PC-9 (cell line): Measurements from ENCODE around the gene ARHGAP33. TPM values are rescaled to one million over a fixed set of nuclear protein-coding genes. Genes with fewer than 3 reads are reported as not detected.

Source experiments
- BruUV-seq: library from RNA; stranded (reverse); fragments of 400-500 nt; replicated peaks from 2 replicates; lab custom pipeline; 2021; lab: Mats Ljungman, UMichigan
- CTCF ChIA-PET: fragments of 300-600 bp; sonication (Branson Sonifier 250); formaldehyde crosslinking; loops from one replicate; lab custom pipeline; 2022; ENCODE audit warnings: antibody characterized with exemption; lab: Charles Lee
- POLR2A ChIA-PET: fragments of 300-600 bp; sonication (Branson Sonifier 250); formaldehyde crosslinking; loops from one replicate; lab custom pipeline; 2022; ENCODE audit warnings: antibody characterized with exemption; ENCODE audit not compliant: unreplicated experiment; lab: Charles Lee
- DNase-seq, 2 experiments: peaks; one replicate each; pipeline versions ENCODE4 v3.0.0 to v3.0.0-alpha.2; 2015 to 2022; ENCODE audit warnings: mixed read lengths in 1 of 2
- H2AFZ ChIP-seq: fragments of 200-600 bp; sonication (generic); 2 replicates; pipeline ENCODE4 v1.8.1; 2017; ENCODE audit warnings: antibody characterized with exemption
- H3F3A ChIP-seq: fragments of 200-600 bp; sonication (generic); 2 replicates; pipeline ENCODE4 v1.8.1; 2017; ENCODE audit warnings: antibody characterized with exemption, mild to moderate bottlenecking, low read depth; ENCODE audit not compliant: insufficient read depth
- H3K27ac ChIP-seq: fragments of 200-600 bp; sonication (generic); 2 replicates; pipeline ENCODE4 v1.6.1; 2016; ENCODE audit warnings: mixed run types
- H3K27me3 ChIP-seq: fragments of 200-600 bp; sonication (generic); 2 replicates; pipeline ENCODE4 v1.6.1; 2016; ENCODE audit warnings: low read depth, mixed run types; ENCODE audit not compliant: insufficient read depth
- H3K36me3 ChIP-seq: fragments of 200-600 bp; sonication (generic); 2 replicates; pipeline ENCODE4 v1.6.1; 2016; ENCODE audit warnings: low read depth, mixed run types
- H3K4me1 ChIP-seq: fragments of 200-600 bp; sonication (generic); replicated peaks from 2 replicates; pipeline ENCODE4 v1.6.1; 2016; ENCODE audit warnings: mixed run types; ENCODE audit not compliant: insufficient read depth
- H3K4me2 ChIP-seq: fragments of 200-600 bp; sonication (generic); 2 replicates; pipeline ENCODE4 v1.6.1; 2017; ENCODE audit warnings: mixed run types
- H3K4me3 ChIP-seq: fragments of 200-600 bp; sonication (generic); 2 replicates; pipeline ENCODE4 v1.6.1; 2016; ENCODE audit warnings: mixed run types
- H3K79me2 ChIP-seq: fragments of 200-600 bp; sonication (generic); 2 replicates; pipeline ENCODE4 v1.6.1; 2017; ENCODE audit warnings: low read depth, mixed run types
- H3K9me2 ChIP-seq: fragments of 200-600 bp; sonication (generic); 2 replicates; pipeline ENCODE4 v1.8.1; 2017; ENCODE audit warnings: mild to moderate bottlenecking; ENCODE audit not compliant: insufficient read depth
- H3K9me3 ChIP-seq: fragments of 200-600 bp; sonication (generic); 2 replicates; pipeline ENCODE4 v1.8.1; 2016; ENCODE audit warnings: low read depth; ENCODE audit not compliant: insufficient read depth
- H4K20me1 ChIP-seq: fragments of 200-600 bp; sonication (generic); 2 replicates; pipeline ENCODE4 v1.8.1; 2017; ENCODE audit not compliant: insufficient read depth
- EZH2 ChIP-seq: fragments of 200-600 bp; sonication (generic); IDR thresholded peaks from 2 replicates; pipeline ENCODE4 v1.8.0; 2017; ENCODE audit warnings: antibody characterized with exemption, low read depth
- intact Hi-C: fragments of 100-400 bp; cut with micrococcal nuclease; formaldehyde crosslinking; loops from one replicate; pipeline ENCODE4 v1.10.0; 2022; ENCODE audit not compliant: unreplicated experiment
- total RNA-seq: library from RNA; stranded (reverse); gene quantifications from 2 replicates; pipeline ENCODE4 v1.2.3, GENCODE V29; 2021
- TF ChIP-seq, protein P1 (sequence below): fragments of 200-600 bp; sonication (generic); conservative IDR thresholded peaks from 2 replicates; pipeline ENCODE4 v1.6.1; 2017; ENCODE audit warnings: mixed run types, antibody characterized with exemption, mild to moderate bottlenecking, moderate library complexity

Gene ARHGAP33
- total RNA-seq, 1 experiment from 2014 or later = 21.3 TPM

DNA sequence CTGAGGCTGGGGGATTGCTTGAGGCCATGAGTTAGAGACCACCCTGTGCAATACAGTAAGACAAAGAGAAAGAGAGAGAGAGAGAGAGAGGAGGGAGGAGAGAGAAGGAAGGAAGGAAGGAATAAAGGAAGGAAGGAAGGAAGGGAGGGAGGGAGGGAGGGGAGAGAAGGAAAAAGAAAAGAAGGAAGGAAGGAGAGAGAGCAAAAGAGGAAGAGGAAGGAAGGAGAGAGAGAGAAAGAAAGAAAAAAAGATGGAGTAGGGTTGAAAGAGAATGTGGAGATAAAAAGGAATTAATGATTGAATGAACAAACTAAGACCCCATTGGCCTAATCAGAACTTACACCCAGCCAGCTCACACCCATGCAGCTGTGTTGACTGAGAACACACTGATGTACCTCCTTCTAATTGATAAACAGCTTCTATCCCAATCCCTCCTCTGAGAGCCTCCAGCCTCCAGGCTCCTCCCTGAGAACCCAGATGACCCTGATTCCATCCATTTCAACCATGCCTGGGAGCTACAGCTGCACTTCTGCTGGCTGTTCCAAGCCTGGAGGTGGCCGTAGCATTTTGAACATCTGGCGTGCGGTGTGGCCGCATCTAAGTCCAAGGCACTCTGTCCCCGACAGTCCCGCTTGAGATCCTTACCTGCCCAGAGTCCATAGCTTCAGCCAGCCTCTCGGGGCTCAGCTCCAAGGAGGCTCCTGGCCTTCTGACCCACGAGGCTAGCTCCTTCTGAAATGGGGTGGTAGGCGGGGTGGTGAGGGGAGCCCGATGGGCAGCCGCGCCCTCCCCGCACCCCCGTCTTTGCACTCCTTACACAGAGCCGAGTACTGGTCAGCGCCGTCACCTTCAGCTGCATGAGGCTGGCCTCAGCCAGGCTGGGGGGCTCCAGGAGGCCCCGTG, 36.2 kb downstream of the ARHGAP33 start:
- ChIA-PET POLR2A (no interaction called here), CTCF (no interaction called here)
- intact Hi-C loops = no loop called here
- H3K4me1 ChIP-seq = no peaks in the 10 kb centered on the region
- no peak for TF ChIP-seq EZH2
- TF ChIP-seq, protein P1, sequence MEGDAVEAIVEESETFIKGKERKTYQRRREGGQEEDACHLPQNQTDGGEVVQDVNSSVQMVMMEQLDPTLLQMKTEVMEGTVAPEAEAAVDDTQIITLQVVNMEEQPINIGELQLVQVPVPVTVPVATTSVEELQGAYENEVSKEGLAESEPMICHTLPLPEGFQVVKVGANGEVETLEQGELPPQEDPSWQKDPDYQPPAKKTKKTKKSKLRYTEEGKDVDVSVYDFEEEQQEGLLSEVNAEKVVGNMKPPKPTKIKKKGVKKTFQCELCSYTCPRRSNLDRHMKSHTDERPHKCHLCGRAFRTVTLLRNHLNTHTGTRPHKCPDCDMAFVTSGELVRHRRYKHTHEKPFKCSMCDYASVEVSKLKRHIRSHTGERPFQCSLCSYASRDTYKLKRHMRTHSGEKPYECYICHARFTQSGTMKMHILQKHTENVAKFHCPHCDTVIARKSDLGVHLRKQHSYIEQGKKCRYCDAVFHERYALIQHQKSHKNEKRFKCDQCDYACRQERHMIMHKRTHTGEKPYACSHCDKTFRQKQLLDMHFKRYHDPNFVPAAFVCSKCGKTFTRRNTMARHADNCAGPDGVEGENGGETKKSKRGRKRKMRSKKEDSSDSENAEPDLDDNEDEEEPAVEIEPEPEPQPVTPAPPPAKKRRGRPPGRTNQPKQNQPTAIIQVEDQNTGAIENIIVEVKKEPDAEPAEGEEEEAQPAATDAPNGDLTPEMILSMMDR = no peak
- H3K4me2 ChIP-seq = no peak overlapping the region
- DNase-seq = no peak
- H3K9me2 ChIP-seq = no peaks in the 10 kb centered on the region
- peaks cover 76% of the 10 kb centered on the region for H3K27me3 ChIP-seq
- H2AFZ ChIP-seq = no peak overlapping the region
- no peaks in the 10 kb centered on the region for H3K36me3 ChIP-seq
- H4K20me1 ChIP-seq = no peaks in the 10 kb centered on the region
- no peaks in the 10 kb centered on the region for H3K79me2 ChIP-seq
- no peaks in the 10 kb centered on the region for H3K9me3 ChIP-seq
- no peak overlapping the region for H3K27ac ChIP-seq
- H3F3A ChIP-seq = no peaks in the 10 kb centered on the region
- no TSS peak for BruUV-seq
- H3K4me3 ChIP-seq = no peak overlapping the region

DNA sequence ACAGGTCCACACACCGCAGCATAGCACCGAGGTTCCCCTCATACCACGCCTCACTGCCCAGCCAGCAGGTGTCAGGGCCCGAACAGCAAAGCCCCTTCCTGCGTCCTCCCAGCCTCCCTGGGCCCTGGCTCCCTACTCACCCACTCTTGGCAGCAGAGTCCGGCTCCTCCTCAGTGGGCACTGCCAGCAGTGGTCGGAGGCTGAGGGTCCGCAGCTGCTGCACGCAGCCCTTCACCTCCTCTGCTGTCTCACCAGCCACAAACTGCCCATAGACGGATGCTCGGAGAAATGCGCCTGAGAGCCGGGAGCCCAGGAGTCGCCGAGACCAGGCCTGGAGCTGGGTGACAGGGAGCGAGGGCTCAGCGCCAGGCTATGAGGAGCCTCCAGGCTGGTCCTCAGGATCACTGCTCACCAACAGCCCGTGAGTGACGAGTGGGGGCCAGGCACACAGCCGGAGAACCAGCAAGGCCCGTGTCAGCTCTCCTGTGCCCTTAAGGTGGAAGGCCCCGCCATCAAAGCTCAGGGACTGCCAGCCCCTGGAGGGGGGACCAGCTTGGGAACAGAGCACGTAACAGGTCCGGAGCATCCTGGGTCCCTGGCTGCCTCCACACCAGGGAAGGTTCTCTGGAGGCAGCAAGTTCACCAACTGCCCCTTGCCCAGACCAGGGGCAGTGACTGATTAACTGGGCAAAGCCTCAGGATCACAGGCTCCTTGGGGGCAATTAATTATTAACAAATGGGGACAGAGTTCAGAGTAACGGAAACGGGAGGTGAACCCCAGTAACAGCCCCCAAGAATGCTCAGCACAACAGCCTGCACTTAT, 37.1 kb downstream of the ARHGAP33 start, which contains the start of gene PRODH2:
TSS of gene PRODH2 (minus strand) at position 626 of the 823 bp plus-strand sequence. CDS start at position 586, 40 bp downstream.
- intact Hi-C loops = no loop called here
- CTCF ChIA-PET = no interaction called here
- H3K79me2 ChIP-seq = no peaks in the 10 kb centered on the region
- peaks cover 73% of the 10 kb centered on the region for H3K27me3 ChIP-seq
- TF ChIP-seq, protein P1 = no peak
- no peak for TF ChIP-seq EZH2
- no peak within 1 kb of the TSS for H3K4me3 ChIP-seq
- H4K20me1 ChIP-seq = no peaks in the 10 kb centered on the region
- no peaks in the 10 kb centered on the region for H3F3A ChIP-seq
- no TSS peak for BruUV-seq
- H2AFZ ChIP-seq = no peak within 1 kb of the TSS
- H3K36me3 ChIP-seq = no peaks in the 10 kb centered on the region
- no peak for DNase-seq
- no peaks in the 10 kb centered on the region for H3K9me2 ChIP-seq
- no peaks in the 10 kb centered on the region for H3K9me3 ChIP-seq
- H3K27ac ChIP-seq = no peak within 1 kb of the TSS
- H3K4me2 ChIP-seq = no peak within 1 kb of the TSS
- POLR2A ChIA-PET = no interaction called here
- no peaks in the 10 kb centered on the region for H3K4me1 ChIP-seq

DNA sequence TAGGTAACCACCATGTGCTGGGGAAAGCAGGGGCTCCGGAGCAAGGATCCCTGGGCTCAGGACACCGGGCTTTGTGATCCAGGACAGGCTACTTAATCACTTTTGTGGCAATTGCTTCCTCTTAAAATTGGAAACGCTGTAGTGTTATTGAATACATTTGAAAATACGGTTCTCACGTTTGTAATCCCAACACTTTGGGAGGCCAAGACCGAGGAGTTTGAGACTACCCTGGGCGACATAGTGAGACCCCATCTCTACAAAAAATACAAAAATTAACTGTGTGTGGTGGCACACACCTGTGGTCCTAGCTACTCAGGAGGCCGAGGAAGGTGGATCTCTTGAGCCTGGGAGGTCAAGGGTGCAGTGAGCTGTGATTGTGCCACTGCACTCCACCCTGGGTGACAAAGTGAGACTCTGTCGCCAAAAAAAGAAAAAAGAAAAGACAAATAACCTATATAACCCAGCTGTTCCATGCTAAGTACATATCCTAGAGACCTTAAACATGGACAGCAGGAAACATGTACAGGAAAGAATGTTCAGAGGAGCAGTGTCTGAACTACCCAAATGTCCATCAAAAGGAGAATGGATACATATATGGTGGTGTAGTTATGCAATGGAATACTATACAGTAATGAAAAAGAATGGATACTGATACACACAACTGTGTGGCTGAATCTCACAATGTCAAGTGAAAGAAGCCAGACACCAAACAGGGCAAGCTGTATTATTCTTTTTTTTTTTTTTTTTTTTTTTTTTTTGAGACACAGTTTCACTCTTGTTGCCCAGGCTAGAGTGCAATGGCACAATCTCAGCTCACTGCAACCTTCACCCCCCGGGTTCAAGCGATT, 37.9 kb downstream of the ARHGAP33 start:
- intact Hi-C loops = no loop called here

More for the DNA sequence above, 37.9 kb downstream of the ARHGAP33 start:
- Histone ChIP-seq H3K79me2 (no peaks in the 10 kb centered on the region), H3K4me2 (no peak overlapping the region), H3K27me3 (peaks cover 70% of the 10 kb centered on the region), H3K4me3 (no peak overlapping the region), H3K9me2 (no peaks in the 10 kb centered on the region), H4K20me1 (no peaks in the 10 kb centered on the region), H3K9me3 (no peaks in the 10 kb centered on the region), H3F3A (no peaks in the 10 kb centered on the region), H3K36me3 (no peaks in the 10 kb centered on the region), H3K27ac (no peak overlapping the region), H3K4me1 (no peaks in the 10 kb centered on the region), H2AFZ (no peak overlapping the region)
- CTCF ChIA-PET = no interaction called here
- no peak for DNase-seq
- POLR2A ChIA-PET = no interaction called here
- BruUV-seq = no TSS peak
- no peak for TF ChIP-seq EZH2
- TF ChIP-seq, protein P1 = no peak
